NCI-H345 (cell line): Measurements from ENCODE around the gene CCR5AS.
"Not testable (repeated sequence)": the region's sequence is repeated elsewhere in the genome, so short reads cannot be mapped to it uniquely, and the experiment has no call there.

Source experiments
- DNase-seq: peaks from one replicate; lab custom pipeline; 2025; lab: John Stamatoyannopoulos, UW

Gene CCR5AS

DNA sequence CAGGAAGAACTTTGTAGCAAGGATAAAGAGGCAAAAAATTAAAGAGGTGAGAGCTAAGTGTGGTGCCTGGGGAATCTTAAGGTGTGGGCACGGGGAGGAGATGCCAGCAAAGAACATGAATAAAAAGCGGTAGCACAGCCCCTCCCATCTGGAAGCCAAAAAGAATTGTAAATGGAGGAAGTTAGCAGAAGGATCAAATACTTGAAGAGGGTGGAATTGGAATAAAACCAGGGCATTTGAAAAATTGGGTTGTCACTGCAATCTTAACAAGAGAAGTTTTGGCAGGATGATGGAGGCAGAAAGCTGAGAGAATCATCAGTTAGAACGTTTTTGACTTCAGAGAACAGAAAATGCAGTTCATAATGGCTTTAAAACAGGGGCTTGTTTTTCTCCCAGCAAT, 50.6 kb downstream of the CCR5AS start:
- DNase-seq = no peak

DNA sequence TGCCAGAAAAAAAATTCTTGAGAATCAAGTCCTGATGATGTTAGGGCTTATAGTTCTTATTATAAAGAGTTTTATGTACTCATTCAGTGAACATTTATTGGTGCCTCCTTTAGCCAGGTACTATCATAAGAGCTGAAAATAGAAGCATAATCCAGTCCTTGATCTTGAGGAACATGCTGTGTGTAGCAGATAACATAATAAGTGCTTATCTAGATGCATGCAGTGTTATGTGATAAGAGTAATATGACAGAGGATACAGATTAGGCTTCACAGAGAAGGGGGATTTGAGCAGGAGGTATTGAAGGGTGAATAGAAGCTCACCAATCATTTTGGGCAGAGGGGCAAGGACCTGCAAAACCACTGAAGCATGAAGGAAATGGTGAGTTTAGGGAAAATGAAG, 51.9 kb downstream of the CCR5AS start:
- DNase-seq = no peak

DNA sequence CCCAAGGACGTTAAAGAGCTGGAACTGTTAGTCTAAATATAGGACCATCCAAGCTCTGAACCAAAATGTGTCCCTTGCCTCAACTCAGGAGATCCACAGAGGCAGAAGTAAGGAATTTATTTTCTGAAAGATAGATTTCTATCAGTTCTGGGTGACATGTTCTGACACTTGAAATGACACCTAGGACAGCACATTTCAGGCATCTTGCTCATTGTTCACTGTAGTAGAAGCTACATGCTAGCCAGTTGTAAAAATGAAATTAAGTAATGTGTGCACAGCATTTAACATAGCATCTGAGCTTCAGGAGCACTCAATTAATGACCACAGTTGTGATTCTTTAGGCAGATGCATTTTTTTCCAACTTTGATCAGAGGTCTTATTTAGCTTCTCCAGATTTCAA, 52.4 kb downstream of the CCR5AS start:
- no peak for DNase-seq

DNA sequence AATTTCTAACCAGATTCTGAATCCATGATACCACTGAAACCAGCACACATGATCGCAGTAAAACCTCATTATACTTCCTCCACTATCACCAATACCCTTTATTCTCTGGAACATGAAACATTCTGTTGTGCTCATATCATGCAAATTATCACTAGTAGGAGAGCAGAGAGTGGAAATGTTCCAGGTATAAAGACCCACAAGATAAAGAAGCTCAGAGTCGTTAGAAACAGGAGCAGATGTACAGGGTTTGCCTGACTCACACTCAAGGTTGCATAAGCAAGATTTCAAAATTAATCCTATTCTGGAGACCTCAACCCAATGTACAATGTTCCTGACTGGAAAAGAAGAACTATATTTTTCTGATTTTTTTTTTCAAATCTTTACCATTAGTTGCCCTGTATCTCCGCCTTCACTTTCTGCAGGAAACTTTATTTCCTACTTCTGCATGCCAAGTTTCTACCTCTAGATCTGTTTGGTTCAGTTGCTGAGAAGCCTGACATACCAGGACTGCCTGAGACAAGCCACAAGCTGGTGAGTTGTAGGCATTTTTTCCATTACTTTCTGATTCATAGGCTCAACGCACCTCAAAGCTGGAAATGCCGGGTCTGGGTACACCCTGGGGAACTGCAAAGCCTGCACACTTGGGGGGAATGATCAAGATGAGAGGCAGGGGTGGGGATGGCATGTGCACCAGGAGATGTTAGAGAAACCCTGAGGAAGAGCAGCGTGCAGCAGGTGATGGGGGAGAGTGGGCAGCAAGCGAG, 53.0 kb downstream of the CCR5AS start, which contains the start of gene CCR2:
Gene CCR2, plus strand, starts transcription at position 465 of the 764 bp plus-strand sequence. CDS start 3,417 bp downstream, outside the sequence.
- no peak for DNase-seq

DNA sequence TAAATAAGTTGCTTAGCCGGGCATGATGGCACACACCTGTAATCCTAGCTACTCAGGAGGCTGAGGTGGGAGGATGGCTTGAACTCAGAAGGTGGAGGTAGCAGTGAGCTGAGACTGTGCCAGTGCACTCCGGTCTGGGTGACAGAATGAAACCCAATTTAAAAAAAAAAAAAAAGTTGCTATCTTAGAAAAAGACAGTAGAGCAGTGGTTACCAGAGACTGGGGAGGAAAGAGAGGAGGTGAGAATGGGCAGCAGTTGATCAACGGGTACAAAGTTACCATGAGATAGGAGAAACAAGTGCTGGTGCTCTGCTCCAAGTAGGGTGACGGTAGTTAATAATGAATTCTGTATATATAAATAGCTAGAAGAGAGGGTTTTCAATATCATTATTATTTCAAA, 53.8 kb downstream of the CCR5AS start:
- DNase-seq = no peak

DNA sequence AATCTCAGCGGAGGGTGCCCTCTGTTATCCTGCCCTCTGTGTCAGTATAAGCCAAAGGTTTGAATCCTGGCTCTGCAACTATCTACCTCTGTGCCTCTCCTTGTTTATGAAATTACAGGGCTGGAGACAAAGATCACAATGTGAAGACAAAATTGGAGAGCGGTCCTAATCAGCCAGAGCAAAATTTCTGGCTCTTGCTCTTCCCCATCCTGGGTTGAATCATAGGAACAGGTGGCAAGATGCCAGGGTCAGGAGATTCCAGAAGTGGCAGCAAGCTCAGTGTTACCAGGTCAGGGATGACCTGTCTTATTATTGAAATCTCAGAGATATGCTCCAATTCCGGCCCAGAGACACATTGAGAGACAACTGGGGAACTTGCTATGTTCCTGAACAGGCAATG, 55.2 kb downstream of the CCR5AS start:
- no peak for DNase-seq

DNA sequence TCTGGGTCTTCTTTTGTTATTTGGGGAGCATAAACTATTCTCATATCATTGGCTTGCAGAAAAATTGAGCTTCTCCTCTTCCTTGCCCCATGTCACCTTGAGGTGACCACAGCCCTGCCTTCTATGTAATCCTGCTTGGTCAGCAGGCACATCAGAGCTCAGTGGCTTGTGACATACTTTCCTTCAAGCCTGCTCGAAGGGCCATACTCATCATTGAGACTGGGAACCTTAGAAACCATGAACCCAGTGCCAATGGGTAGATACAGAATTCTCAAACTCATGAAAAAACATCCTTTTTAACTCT, 56.7 kb downstream of the CCR5AS start:
- no peak for DNase-seq

DNA sequence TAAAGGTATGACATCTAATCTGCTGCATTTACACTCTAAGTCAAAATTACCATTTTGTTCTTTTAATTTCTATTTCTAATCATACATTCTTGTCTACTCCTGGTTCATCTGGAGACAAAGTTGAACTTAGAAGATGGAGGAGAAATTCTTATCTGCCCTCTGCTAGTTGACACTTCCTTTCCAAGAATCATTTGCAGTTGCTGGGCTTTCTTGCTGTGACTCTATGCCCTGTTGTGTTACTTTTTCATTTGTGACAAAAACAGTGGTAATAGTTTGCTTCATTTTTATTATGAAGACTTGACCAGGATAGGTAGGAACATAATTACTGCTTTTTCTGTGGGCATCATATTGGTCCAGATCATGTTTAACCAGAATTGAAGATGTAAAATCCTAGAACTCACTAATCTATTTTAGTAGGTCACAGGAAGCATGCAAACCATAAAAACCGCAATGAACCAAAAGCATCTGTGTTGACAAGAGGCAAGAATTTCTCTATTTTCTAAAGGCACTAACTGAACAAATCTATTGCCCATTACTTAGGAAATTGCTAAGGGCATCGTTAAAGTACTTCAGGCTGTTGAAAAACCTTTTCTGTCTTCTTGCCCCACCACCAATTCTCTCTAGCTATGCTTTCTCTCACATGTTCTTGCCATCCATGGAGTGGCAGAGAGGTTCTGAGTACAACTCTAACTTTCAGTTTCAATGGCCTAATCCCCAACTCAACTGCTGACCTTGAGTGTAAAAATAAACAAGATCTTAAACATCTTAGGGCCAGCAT, 57.2 kb downstream of the CCR5AS start:
- no peak for DNase-seq

DNA sequence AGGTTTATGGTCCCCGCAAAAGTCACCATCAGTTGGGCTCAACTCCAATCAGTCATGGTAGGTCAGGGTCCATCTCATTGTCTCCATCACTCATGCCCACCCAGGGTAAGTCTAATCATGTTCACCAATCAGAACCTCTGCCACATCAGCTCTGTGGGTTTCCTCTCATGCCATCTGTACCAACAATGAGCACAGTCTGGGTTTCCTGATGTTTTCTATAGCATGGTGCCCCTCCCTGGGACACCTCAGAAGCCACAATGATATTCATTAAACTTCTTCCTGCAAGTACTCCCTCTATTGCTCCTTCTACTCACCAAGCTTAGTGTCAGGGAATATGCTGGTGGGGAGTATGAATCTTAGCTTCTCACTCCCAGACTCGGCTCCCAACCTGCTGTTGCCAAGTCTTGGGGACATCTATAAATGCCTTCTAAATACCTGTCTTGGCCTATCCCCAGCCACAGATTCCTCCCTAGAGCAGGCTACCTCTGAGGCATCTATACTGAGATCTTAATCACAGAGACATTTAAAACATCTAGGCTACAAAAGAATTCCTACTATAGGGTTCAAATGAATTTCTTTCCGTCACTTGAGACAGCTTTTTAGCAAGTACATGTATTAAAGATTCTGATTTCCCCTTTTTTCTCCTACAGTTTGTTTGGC, 57.9 kb downstream of the CCR5AS start:
- DNase-seq = no peak

DNA sequence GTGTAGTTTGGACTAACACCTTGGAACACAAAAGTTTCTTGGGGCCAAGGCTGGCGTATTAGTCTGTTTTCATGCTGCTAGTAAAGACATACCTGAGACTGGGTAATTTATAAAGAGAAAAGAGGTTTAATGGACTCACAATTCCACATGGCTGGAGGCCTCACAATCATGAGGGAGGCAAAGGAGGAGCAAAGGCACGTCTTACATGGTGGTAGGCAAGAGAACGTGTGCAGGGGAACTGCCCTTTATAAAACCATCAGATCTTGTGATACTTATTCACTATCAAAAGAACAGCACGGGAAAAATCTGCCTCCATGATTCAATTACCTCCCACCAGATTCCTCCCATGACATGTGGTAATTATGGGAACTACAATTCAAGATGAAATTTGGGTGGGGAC, 62.4 kb downstream of the CCR5AS start:
- no peak for DNase-seq

DNA sequence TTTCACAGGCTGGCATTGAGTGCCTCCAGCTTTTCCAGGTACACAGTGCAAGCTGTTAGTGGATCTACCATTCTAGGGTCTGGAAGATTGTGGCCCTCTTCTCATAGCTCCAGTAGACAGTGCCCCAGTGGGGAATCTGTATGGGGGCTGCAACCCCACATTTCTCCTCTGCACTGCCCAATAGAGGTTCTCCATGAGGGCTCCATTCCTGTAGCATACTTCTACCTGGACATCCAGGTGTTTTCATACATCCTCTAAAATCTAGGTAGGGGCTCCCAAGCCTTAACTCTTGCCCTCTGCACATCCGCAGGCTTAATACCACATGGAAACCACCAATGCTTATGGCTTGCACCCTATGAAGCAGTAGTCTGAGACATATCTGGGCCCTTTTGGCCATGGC, 68.0 kb downstream of the CCR5AS start:
- DNase-seq = no peak

DNA sequence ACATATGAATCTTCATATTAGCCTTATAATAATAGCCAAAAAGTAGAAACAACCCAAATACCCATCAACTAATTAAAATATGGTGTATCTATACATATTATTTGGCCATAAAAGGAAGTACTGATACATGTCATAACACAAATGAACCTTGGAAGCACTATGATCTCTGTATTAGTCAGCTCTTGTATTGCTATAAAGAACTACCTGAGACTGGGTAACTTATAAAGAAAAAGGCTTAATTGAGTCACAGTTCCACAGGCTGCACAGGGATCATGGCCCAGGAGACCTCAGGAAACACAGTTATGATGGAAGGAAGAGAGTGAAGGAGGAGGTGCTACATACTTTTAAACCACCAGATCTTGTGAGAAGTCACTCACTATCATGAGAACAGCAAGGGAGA, 69.0 kb downstream of the CCR5AS start:
- DNase-seq = no peak

DNA sequence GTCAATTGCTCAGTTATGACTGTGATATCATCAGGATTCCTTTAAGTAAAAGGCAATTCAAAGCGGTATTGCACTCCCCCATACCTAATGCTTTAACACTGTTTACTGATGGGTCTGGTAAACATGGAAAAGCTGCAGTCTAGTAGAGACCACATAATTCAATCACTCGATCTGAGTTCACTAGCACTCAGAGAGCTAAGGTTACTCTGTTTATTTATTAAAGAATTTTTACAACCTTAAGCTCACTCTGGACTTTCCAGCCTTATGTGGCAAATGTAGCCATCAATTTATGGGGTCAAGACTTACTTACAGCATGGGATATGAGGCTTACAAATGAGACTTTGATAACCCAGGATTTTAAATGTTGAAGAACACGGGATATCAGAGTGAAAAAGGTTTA, 71.3 kb downstream of the CCR5AS start:
- DNase-seq = no peak

DNA sequence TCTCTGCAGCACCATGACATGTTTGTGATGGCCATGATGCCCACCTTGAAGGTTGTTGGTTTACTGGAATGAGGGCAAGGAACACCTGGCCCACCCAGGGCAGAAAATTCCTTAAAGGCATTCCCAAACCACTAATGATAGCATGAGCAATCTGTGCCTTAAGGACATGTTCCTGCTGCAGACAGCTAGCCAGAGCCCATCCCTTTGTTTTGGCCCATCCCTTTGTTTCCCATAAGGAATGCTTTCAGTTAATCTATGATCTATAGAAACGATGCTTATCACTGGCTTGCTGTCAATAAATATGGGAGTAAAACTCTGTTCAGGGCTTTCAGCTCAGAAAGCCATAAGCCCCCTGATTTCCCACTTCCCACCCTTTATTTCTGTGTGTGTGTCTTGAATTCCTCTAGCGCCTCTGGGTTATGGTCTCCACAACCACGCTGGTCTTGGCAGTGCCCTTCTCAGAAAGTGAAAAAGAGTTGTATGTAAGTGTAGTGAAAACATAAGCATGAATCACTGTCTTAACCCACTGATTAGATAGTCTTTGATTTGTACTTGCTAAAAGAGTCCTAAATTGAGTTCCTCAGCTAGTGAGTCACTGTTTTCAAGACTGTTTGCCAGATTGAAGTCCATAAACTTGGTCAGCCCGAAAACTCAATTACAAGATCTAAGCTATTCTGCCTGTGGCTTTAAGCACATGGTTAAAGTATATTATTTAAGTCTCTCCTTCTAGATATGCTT, 72.0 kb downstream of the CCR5AS start:
- no peak for DNase-seq

DNA sequence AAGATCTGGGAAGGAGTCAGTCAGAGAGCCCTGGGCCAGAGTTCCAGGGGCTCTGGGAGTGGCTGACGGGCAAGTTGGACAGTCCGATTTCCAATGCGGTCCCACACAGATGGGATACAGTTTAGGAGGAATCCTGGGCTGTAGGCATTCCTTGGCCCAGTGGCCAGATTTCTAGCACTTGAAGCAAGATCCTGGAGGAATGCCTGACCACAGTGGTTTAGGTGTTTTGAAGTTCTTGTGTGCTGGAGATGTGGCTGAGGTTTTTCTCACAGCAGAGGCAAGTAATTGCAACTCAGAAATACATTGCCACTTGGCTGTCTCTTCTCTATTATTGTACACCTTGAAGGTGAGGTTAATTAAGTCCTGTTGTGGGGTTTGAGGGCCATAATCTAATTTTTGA, 76.2 kb downstream of the CCR5AS start:
- DNase-seq = not testable (repeated sequence)

DNA sequence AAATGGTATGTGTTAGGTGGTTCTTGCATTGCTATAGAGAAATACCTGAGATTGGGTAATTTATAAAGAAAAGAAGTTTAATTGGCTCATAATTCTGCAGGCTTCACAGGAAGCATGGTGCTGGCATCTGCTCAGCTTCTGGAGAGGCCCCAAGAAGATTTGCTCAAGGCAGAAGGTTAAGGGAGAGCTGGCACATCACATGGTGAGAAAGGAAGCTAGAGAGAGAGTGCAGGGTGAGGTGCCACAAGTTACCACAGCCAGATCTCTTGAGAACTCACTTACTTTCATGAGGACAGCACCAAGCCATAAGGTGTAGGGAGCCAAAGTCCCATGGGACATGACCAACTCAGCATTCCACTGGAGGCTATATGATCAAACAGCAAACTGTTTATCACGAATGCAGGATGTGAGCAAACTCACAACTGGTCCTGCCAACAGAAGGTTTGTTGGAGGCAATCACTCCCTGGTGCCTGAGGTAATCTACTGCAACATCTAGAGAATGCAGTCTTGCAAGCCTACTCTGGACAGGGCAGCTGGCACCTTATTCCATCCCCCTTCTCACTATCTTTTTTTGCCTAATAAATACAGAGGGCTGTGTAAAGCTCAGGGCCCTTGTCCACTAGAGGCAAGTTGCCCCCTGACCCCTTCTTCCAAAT, 81.1 kb downstream of the CCR5AS start:
- DNase-seq = no peak

DNA sequence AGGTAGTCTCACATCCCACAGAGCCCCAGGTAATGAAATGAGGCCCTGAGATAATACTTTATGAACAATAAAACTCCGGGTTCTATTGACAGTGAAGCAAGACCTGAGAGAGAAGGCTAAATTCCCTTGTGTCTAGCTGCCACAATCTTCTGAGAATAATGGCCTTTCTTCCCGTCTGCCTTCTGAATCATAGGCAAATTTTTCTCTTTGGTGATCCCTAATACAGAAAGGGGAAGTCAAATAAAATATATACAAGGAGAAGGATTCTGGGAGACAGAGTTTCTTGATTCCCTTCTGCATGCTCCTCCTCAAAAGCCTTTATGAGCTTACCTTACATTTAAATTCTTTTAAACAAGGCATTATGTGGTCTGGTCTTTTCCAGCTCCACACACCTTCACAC, 82.8 kb downstream of the CCR5AS start:
- no peak for DNase-seq

DNA sequence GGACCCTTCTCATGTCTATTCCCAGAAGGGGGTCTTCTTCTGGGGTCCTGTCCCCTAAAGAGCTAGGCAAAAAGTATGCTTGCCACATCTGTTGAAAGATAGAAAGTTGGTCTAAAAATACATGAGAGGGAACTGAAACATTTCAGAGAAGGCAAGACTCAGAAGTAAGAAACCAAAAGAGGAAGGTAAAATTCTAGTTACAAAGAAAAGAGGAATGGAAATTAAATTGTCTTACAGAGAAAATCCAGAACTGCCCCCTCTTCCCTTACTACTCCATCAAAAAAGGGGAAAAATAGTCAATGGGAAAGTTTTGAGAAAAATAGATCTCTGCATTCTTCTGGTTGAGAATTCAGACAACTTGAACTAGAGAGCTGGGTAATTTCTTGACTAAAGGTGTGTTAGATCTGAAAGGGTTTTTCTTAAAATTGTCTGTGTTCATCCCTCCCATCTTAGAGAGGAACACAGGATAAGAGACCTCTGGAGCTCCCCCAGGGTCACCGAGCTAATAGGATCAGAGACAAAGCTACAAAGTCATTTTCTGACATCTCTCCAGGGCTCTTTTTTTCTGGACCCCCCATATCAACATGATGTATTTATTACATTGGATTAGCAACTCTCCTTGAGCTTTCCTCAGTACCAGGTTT, 85.3 kb downstream of the CCR5AS start:
- DNase-seq = no peak

DNA sequence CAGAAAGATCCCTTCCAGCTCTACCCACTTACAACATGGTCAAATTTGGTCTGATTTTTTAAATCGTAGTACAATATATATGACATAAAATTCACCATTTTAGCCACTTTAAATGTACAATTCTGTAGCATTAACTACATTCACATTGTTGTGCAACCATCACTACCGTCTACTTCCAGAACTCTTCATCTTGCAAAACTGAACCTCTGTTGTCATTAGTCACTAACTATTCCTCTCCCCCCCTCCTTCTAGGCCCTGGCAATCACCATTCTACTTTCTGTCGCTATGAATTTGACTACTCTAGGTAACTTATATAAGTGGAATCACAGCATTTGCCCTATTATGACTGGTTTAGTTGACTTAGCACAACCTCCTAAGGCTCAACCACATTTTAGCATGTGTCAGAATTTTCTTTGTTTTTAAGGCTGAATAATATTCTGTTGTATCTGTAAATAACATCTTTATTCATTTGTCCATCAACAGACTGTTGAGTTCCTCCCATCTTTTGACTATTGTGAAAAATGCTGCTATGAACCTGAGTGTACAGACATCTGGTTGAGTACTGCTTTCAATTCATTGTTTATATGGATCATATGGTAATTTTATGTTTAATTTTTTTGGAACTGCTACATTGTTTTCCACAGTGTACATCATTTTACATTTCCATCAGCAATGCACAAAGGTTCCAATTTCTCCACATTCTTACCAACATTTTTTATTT, 88.5 kb downstream of the CCR5AS start:
- no peak for DNase-seq

DNA sequence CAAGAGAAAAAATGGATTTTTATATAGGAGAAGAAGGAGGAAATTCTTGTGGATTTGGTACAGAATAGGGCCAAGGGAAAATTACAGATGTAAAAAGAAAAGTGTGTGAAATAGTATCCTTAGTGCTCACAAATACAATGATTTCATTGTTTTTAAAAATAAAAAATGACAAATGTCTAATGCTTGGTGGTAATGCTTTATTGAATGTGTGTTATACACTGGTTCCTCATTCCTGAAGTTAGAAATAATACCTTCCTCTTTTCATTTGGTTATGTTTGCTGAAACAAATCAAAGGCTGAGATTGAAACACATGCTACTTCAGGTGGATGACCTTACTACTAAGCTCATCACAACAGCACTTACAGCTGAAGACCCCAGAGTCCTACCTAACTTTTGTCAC, 90.7 kb downstream of the CCR5AS start:
- no peak for DNase-seq

DNA sequence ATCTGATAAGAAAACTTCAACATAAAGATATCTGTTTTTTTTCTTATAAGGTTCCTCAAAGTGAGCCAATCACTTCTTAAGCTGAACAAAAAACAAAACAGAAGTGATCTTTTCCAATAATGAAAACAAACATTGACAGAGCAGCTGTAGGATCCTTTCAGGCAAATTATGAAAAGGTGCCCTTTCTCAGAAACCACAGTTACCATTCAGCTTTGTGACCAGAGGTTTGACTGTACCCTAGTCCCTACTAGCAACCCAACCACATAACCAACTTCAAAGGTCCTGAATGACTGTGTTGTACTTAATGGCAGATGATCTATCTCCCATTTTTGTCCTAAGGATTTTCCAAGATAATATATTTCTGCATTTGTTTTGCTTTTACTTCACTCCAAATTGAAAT, 92.3 kb downstream of the CCR5AS start:
- no peak for DNase-seq
